Measurements from ENCODE around the gene DDX17.
"Not testable (repeated sequence)": the region's sequence is repeated elsewhere in the genome, so short reads cannot be mapped to it uniquely, and the experiment has no call there.

DDX17 gene

GRCh38 chr22:38474003-38474607, 32.0 kb downstream of the DDX17 start:
- POLR2A ChIA-PET, result no interaction called here
- DNase-seq (ENCODE audit: low read depth, low spot score), result no peak
- TF ChIP-seq CTCF (IDR thresholded peaks at IDR 0.05; ENCODE audit: insufficient read depth, low read length, missing control alignments), result no peak
- CTCF ChIA-PET, result no interaction called here
- no peak overlapping the region for H3K4me3 ChIP-seq (ENCODE audit: low read depth, low read length)

- ChIA-PET POLR2A (interaction anchor here (1.8 kb wide), 1 partner anchor 10 kb away, joined by 6 read pairs; no protein-coding TSS in a partner anchor), CTCF (interaction anchor here (0.9 to 1.1 kb wide), 2 partner anchors 11 to 419 kb away, joined by 3 to 7 read pairs; no protein-coding TSS in a partner anchor)
- no peak for DNase-seq (ENCODE audit: low read depth, low spot score)
- TF ChIP-seq CTCF (IDR thresholded peaks at IDR 0.05; ENCODE audit: insufficient read depth, low read length, missing control alignments), result no peak
- no peak overlapping the region for H3K4me3 ChIP-seq (ENCODE audit: low read depth, low read length)
Measured at GRCh38 chr22:38471237-38471636, 34.9 kb downstream of the DDX17 start.

- not testable (repeated sequence) for DNase-seq (ENCODE audit: low read depth, low spot score); H3K4me3 ChIP-seq (ENCODE audit: low read depth, low read length)
- POLR2A ChIA-PET, result interaction anchor here (1.8 kb wide), 1 partner anchor 11 kb away, joined by 6 read pairs; no protein-coding TSS in a partner anchor
- CTCF ChIA-PET, result interaction anchor here (0.9 to 1.1 kb wide), 3 partner anchors 12 to 418 kb away, joined by 3 to 7 read pairs (median 3); no protein-coding TSS in a partner anchor
Measured at GRCh38 chr22:38470179-38470578, 35.9 kb downstream of the DDX17 start.

- DNase-seq (ENCODE audit: low read depth, low spot score), result no peak
- ChIA-PET POLR2A (interaction anchor here (0.7 to 1.8 kb wide), 2 partner anchors 9 to 12 kb away, joined by 3 to 6 read pairs; no protein-coding TSS in a partner anchor), CTCF (interaction anchor here (0.9 to 1.1 kb wide), 3 partner anchors 25 to 355 kb away, joined by 3 to 4 read pairs (median 3); no protein-coding TSS in a partner anchor)
- no peak for TF ChIP-seq CTCF (IDR thresholded peaks at IDR 0.05; ENCODE audit: insufficient read depth, low read length, missing control alignments)
- H3K4me3 ChIP-seq (ENCODE audit: low read depth, low read length), result peak overlapping the region; percentile 94
Measured at GRCh38 chr22:38469306-38469781, 36.8 kb downstream of the DDX17 start.

- POLR2A ChIA-PET, result interaction anchor here (0.7 to 1.4 kb wide), 2 partner anchors 9 to 15 kb away, joined by 3 to 4 read pairs; no protein-coding TSS in a partner anchor
- CTCF ChIA-PET, result interaction anchor here (0.9 to 1.2 kb wide), 4 partner anchors 9 to 354 kb away, joined by 3 to 6 read pairs (median 4); no protein-coding TSS in a partner anchor
- DNase-seq (ENCODE audit: low read depth, low spot score), result no peak
- peak; percentile 52 for TF ChIP-seq CTCF (IDR thresholded peaks at IDR 0.05; ENCODE audit: insufficient read depth, low read length, missing control alignments)
- H3K4me3 ChIP-seq (ENCODE audit: low read depth, low read length), result peak overlapping the region; percentile 94
Measured at GRCh38 chr22:38468443-38469305, 37.4 kb downstream of the DDX17 start.

- POLR2A ChIA-PET, result interaction anchor here (0.6 to 1.4 kb wide), 2 partner anchors 16 to 274 kb away, joined by 3 to 4 read pairs; no protein-coding TSS in a partner anchor
- CTCF ChIA-PET, result interaction anchor here (1.0 to 1.2 kb wide), 3 partner anchors 10 to 22 kb away, joined by 3 to 6 read pairs (median 4); no protein-coding TSS in a partner anchor
- no peak for DNase-seq (ENCODE audit: low read depth, low spot score)
- peak within 1 kb of the TSS; percentile 94 for H3K4me3 ChIP-seq (ENCODE audit: low read depth, low read length)
- no peak for TF ChIP-seq CTCF (IDR thresholded peaks at IDR 0.05; ENCODE audit: insufficient read depth, low read length, missing control alignments)
Measured at GRCh38 chr22:38467904-38468442, 38.1 kb downstream of the DDX17 start, which contains the start of gene KDELR3. Gene KDELR3, plus strand, starts transcription at chr22:38468096. Its CDS starts 138 bp downstream, at chr22:38468234.
